ENCODE measurements around the gene FHOD1.
A peak's percentile ranks its signal among the peaks of the same experiment; 100 is the strongest.

FHOD1 gene

DNA sequence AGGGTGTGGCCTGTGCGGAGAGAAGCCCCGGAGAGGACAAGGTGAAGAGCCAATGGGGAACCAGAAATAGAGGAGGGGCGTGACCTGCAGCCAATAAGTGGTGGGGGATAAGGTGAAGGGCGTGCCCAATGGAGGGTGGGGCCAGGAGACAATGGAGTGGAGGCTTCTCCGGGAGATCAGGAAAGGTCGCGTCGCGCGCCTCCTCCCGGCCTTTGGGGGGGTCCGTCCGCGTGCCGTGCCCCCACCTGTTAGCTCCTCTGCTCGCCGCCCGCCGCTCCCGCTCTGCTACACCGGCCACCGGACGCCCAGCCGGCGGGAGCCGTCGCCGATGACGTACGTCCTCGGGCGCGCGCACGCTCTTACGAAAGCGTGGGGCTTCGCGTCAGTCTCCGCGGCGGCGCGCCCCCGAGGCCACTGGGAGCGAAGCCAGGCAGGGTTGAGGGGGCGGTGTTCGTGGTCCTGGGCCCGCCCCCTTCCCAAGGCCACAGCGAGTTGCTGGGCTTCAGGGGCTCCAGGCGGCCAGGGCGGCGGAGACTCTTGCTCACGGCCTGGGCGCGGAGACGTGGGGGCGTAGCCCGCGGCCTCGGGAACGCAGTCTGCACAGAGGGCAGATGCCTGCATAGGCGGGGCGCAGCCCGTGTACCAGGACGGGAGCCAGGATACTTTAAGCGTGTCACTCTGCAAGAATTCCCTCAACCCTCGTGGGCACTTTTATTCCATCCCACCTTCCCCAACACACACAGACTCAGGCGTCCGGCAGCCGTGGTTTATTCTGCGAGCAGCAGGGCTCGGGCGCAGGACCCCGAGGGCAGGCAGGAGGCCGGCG, 63.4 kb downstream of the FHOD1 start, which contains the start of gene MATCAP1:
TSS of gene MATCAP1 (minus strand) at position 337 of the 826 bp plus-strand sequence. CDS start 3,353 bp downstream, outside the sequence.
- H3K36me3 ChIP-seq (ENCODE audit: control insufficient read depth, insufficient read depth, low read length), result no peaks in the 10 kb centered on the region
- WGBS, 2 experiments, result 0 to 1% methylated on average over 77 of the region's 77 CpGs
- H3K27me3 ChIP-seq (ENCODE audit: control insufficient read depth, insufficient read depth, low read length, poor library complexity, severe bottlenecking), result peaks cover 35% of the 10 kb centered on the region
- H3K27ac ChIP-seq (ENCODE audit: insufficient read depth, low read depth, low read length, poor library complexity, severe bottlenecking), result peak within 1 kb of the TSS; percentile 96
- H3K4me1 ChIP-seq (ENCODE audit: control insufficient read depth, insufficient read depth, low read length), result peaks cover 15% of the 10 kb centered on the region
- H3K9me3 ChIP-seq (ENCODE audit: control insufficient read depth, low read length), result no peaks in the 10 kb centered on the region
- peak within 1 kb of the TSS; percentile 83 for H3K4me3 ChIP-seq (ENCODE audit: insufficient read depth, low read depth, low read length)

DNA sequence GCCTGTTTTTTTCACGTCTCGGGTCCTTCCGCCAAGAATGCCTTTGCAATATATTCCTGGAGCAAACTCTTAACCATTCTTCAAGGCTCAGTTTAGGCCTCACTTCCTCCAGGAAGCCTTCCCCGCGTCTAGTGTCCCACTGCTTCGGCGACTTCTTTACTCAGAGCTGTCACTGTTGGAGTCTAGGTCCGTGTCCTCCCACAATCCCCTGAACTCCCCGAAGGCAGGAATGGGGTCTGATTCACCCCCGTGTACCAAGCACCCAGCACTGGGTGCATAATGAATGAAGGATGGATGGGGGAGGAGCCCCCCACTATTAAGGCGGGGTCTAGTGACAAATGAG, 64.0 kb downstream of the FHOD1 start:
- H3K27me3 ChIP-seq (ENCODE audit: control insufficient read depth, insufficient read depth, low read length, poor library complexity, severe bottlenecking), result peaks cover 41% of the 10 kb centered on the region
- peak overlapping the region; percentile 83 for H3K4me3 ChIP-seq (ENCODE audit: insufficient read depth, low read depth, low read length)
- 10 to 16% methylated on average over 11 of the region's 11 CpGs for WGBS, 2 experiments
- H3K9me3 ChIP-seq (ENCODE audit: control insufficient read depth, low read length), result no peaks in the 10 kb centered on the region
- H3K36me3 ChIP-seq (ENCODE audit: control insufficient read depth, insufficient read depth, low read length), result no peaks in the 10 kb centered on the region
- peak overlapping the region; percentile 96 for H3K27ac ChIP-seq (ENCODE audit: insufficient read depth, low read depth, low read length, poor library complexity, severe bottlenecking)
- peaks cover 15% of the 10 kb centered on the region for H3K4me1 ChIP-seq (ENCODE audit: control insufficient read depth, insufficient read depth, low read length)

DNA sequence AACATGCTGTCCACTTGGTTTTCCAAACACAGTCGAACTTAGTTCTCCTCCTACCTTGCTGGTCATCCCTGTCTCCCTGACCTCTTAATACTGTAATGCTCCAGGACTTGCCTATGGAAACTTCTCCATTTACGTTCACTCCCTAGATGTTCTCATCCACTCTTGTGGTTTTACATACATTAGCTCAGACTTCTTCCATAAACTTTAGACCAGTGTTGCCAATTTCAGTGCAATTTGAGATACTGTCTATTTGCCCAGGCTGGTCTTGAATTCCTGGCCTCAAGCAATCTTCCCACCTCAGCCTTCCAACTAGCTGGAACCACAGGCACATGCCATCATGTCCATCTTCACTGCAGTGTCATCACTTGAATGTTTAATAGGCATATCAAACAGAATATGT, 65.0 kb downstream of the FHOD1 start:
- H3K27me3 ChIP-seq (ENCODE audit: control insufficient read depth, insufficient read depth, low read length, poor library complexity, severe bottlenecking), result peaks cover 51% of the 10 kb centered on the region
- no peaks in the 10 kb centered on the region for H3K9me3 ChIP-seq (ENCODE audit: control insufficient read depth, low read length)
- peaks cover 15% of the 10 kb centered on the region for H3K4me1 ChIP-seq (ENCODE audit: control insufficient read depth, insufficient read depth, low read length)
- 85 to 92% methylated on average over 2 of the region's 2 CpGs for WGBS, 2 experiments
- no peaks in the 10 kb centered on the region for H3K36me3 ChIP-seq (ENCODE audit: control insufficient read depth, insufficient read depth, low read length)
- H3K27ac ChIP-seq (ENCODE audit: insufficient read depth, low read depth, low read length, poor library complexity, severe bottlenecking), result no peak overlapping the region
- H3K4me3 ChIP-seq (ENCODE audit: insufficient read depth, low read depth, low read length), result no peak overlapping the region

DNA sequence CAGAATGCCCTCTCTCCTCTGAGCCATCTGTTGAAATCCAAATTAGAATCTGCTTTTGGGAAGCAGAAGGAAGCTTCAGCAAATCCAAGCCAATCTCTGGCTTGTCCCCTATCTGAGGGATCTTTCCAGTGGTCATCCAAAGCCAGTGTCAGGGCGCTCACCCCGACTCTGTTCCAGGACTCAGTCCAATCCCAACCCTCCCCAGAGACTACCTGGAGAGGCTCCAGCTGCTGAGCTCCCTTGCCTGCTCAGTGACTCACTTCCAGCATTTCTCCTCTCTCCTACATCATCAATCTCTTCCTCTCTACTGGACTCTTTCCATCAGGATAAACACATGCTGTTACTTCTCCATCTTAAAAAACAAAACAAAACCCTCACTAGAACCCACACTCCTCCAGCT, 65.9 kb downstream of the FHOD1 start:
- Histone ChIP-seq H3K4me3 (ENCODE audit: insufficient read depth, low read depth, low read length) (no peak overlapping the region), H3K27ac (ENCODE audit: insufficient read depth, low read depth, low read length, poor library complexity, severe bottlenecking) (no peak overlapping the region), H3K36me3 (ENCODE audit: control insufficient read depth, insufficient read depth, low read length) (no peaks in the 10 kb centered on the region), H3K9me3 (ENCODE audit: control insufficient read depth, low read length) (no peaks in the 10 kb centered on the region), H3K4me1 (ENCODE audit: control insufficient read depth, insufficient read depth, low read length) (peaks cover 7% of the 10 kb centered on the region), H3K27me3 (ENCODE audit: control insufficient read depth, insufficient read depth, low read length, poor library complexity, severe bottlenecking) (peaks cover 57% of the 10 kb centered on the region)
- WGBS, 2 experiments, result 93 to 100% methylated on average over 2 of the region's 2 CpGs

DNA sequence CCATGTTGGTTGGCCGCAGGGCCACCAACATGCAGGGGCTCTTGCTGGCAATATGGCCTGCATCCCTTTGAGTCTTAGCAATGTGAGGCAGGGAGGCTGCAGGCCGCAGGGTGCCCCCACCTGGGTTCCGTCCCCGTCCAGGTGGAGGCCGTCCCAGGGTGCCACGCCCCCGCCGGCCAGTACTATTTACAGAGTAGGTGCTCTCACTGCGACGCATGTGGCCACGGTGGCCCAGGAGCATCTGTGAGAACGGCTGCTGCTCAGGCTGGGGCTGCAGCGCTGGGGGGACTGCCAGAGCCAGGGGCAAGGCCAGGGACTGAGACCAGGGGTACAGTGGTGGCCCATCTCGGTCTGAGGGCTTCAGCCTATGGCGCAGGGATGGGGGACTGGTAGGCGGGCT, 67.1 kb downstream of the FHOD1 start:
- no peak overlapping the region for H3K27ac ChIP-seq (ENCODE audit: insufficient read depth, low read depth, low read length, poor library complexity, severe bottlenecking)
- H3K4me3 ChIP-seq (ENCODE audit: insufficient read depth, low read depth, low read length), result no peak overlapping the region
- H3K9me3 ChIP-seq (ENCODE audit: control insufficient read depth, low read length), result no peaks in the 10 kb centered on the region
- H3K4me1 ChIP-seq (ENCODE audit: control insufficient read depth, insufficient read depth, low read length), result peaks cover 5% of the 10 kb centered on the region
- 93 to 94% methylated on average over 16 of the region's 16 CpGs for WGBS, 2 experiments
- H3K36me3 ChIP-seq (ENCODE audit: control insufficient read depth, insufficient read depth, low read length), result no peaks in the 10 kb centered on the region
- H3K27me3 ChIP-seq (ENCODE audit: control insufficient read depth, insufficient read depth, low read length, poor library complexity, severe bottlenecking), result peaks cover 57% of the 10 kb centered on the region

DNA sequence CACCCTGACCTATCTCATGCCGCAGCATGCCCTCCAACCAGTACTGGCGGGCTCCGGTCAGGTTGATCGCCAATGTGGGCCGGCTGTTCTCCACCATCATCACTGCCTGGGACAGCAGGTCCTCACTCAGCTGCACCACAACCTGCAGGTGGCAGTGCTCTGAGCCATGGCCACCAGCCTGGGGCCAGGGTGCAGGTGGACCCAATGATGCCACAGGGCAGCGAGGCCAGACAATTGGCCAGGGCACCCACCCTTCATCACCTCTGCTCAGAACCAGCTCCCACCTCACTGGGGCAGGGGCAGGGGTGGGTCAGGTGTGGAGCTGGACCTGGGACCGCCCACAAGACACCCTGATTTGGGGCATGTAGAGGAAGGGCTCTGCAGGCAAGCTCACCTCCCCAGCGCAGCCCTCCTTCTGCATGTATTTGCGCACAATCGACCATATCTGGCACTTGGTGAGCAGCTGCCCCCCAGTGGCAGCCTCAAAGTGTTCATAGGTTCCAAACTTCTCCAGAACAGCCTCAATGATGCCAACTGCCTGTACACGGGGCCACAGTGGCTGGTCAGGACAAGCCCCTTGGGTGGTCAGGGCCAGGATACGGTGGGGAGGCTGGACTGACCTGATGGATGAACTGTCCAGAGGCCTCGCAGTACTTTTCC, 67.7 kb downstream of the FHOD1 start:
- WGBS, 2 experiments, result 94% methylated on average over 13 of the region's 13 CpGs
- H3K9me3 ChIP-seq (ENCODE audit: control insufficient read depth, low read length), result no peaks in the 10 kb centered on the region
- no peak overlapping the region for H3K27ac ChIP-seq (ENCODE audit: insufficient read depth, low read depth, low read length, poor library complexity, severe bottlenecking)
- no peaks in the 10 kb centered on the region for H3K36me3 ChIP-seq (ENCODE audit: control insufficient read depth, insufficient read depth, low read length)
- H3K4me3 ChIP-seq (ENCODE audit: insufficient read depth, low read depth, low read length), result no peak overlapping the region
- H3K4me1 ChIP-seq (ENCODE audit: control insufficient read depth, insufficient read depth, low read length), result no peaks in the 10 kb centered on the region
- H3K27me3 ChIP-seq (ENCODE audit: control insufficient read depth, insufficient read depth, low read length, poor library complexity, severe bottlenecking), result peaks cover 57% of the 10 kb centered on the region

All from ectodermal cell (in vitro differentiated cells).